SK-N-SH treated with all-trans-retinoic acid at 6 μM for 48 hours (cell line): ENCODE measurements around the gene FNDC3A.

ENCODE experiments used
- ATAC-seq: fragments of 200-7000 bp; cut with Tn5 transposase; 3 replicates; pipeline ENCODE4 v1.9.1; 2020; ENCODE audit warnings: mild to moderate bottlenecking, moderate library complexity
- ARNTL ChIP-seq: fragments of 450-650 bp; formaldehyde crosslinking; IDR thresholded peaks from 2 replicates; pipeline ENCODE4 v1.5.0; 2020; ENCODE audit warnings: low read depth, mild to moderate bottlenecking, moderate library complexity, borderline replicate concordance
- BACH2 ChIP-seq: fragments of 250-450 bp; sonication (Bioruptor Pico); IDR thresholded peaks from 2 replicates; pipeline ENCODE4 v1.9.0; 2021; ENCODE audit warnings: mild to moderate bottlenecking, borderline replicate concordance
- CREB5 ChIP-seq: fragments of 250-450 bp; sonication (Bioruptor Pico); IDR thresholded peaks from 2 replicates; pipeline ENCODE4 v1.5.1; 2020; ENCODE audit warnings: low read depth, mild to moderate bottlenecking, moderate library complexity
- CSDC2 ChIP-seq: fragments of 250-450 bp; sonication (Bioruptor Pico); IDR thresholded peaks from 2 replicates; pipeline ENCODE4 v1.5.0; 2020; ENCODE audit warnings: mild to moderate bottlenecking, moderate library complexity
- ESRRG ChIP-seq: fragments of 250-450 bp; sonication (Bioruptor Pico); IDR thresholded peaks from 2 replicates; pipeline ENCODE4 v1.6.1; 2021; ENCODE audit warnings: mild to moderate bottlenecking
- GLIS3 ChIP-seq: fragments of 250-450 bp; sonication (Bioruptor Pico); IDR thresholded peaks from 2 replicates; pipeline ENCODE4 v1.5.0; 2020; ENCODE audit warnings: mild to moderate bottlenecking, moderate library complexity
- OSR1 ChIP-seq: fragments of 250-450 bp; sonication (Bioruptor Pico); IDR thresholded peaks from 2 replicates; pipeline ENCODE4 v1.8.0; 2022; ENCODE audit warnings: moderate library complexity, mild to moderate bottlenecking, inconsistent platforms
- PPARA ChIP-seq: fragments of 250-450 bp; sonication (Bioruptor Pico); IDR thresholded peaks from 2 replicates; pipeline ENCODE4 v1.5.0; 2020; ENCODE audit warnings: mild to moderate bottlenecking, borderline replicate concordance
- RARB ChIP-seq: fragments of 250-450 bp; sonication (Bioruptor Pico); IDR thresholded peaks from 2 replicates; pipeline ENCODE4 v1.8.0; 2021; ENCODE audit warnings: mild to moderate bottlenecking, moderate library complexity
- SNAI2 ChIP-seq: fragments of 250-450 bp; sonication (Bioruptor Pico); IDR thresholded peaks from 2 replicates; pipeline ENCODE4 v1.5.0; 2020; ENCODE audit warnings: mild to moderate bottlenecking, moderate library complexity
- TCF4 ChIP-seq: fragments of 250-450 bp; sonication (Bioruptor Pico); IDR thresholded peaks from 2 replicates; pipeline ENCODE4 v1.8.0; 2021; ENCODE audit warnings: mild to moderate bottlenecking, moderate library complexity, borderline replicate concordance
- TOX ChIP-seq: fragments of 250-450 bp; sonication (Bioruptor Pico); IDR thresholded peaks from 2 replicates; pipeline ENCODE4 v1.8.0; 2021; ENCODE audit warnings: mild to moderate bottlenecking, moderate library complexity, borderline replicate concordance
- ZC3H10 ChIP-seq: fragments of 250-450 bp; sonication (Bioruptor Pico); IDR thresholded peaks from 2 replicates; pipeline ENCODE4 v1.5.1; 2021; ENCODE audit warnings: mild to moderate bottlenecking, moderate library complexity
- ZFP3 ChIP-seq: fragments of 250-450 bp; sonication (Bioruptor Pico); IDR thresholded peaks from 2 replicates; pipeline ENCODE4 v1.5.0; 2020; ENCODE audit warnings: mild to moderate bottlenecking, moderate library complexity
- ZFP30 ChIP-seq: fragments of 450-650 bp; formaldehyde crosslinking; IDR thresholded peaks from 2 replicates; pipeline ENCODE4 v1.5.0; 2022; ENCODE audit warnings: mild to moderate bottlenecking, moderate library complexity
- ZNF565 ChIP-seq: fragments of 450-650 bp; formaldehyde crosslinking; conservative IDR thresholded peaks from 2 replicates; pipeline ENCODE4 v1.5.0; 2020; ENCODE audit warnings: low read depth, mild to moderate bottlenecking, moderate library complexity
- ZNF70 ChIP-seq: fragments of 450-650 bp; formaldehyde crosslinking; IDR thresholded peaks from 2 replicates; pipeline ENCODE4 v1.5.0; 2020; ENCODE audit warnings: mild to moderate bottlenecking, moderate library complexity
- ZNF8 ChIP-seq: fragments of 450-650 bp; formaldehyde crosslinking; IDR thresholded peaks from 2 replicates; pipeline ENCODE4 v1.5.0; 2020; ENCODE audit warnings: mild to moderate bottlenecking, moderate library complexity
- TF ChIP-seq, protein P1 (sequence below): fragments of 250-450 bp; sonication (Bioruptor Pico); IDR thresholded peaks from 2 replicates; pipeline ENCODE4 v1.8.0; 2021; ENCODE audit warnings: low read depth, mild to moderate bottlenecking, moderate library complexity, borderline replicate concordance
- TF ChIP-seq, protein P2 (sequence below): fragments of 250-450 bp; sonication (Bioruptor Pico); IDR thresholded peaks from 2 replicates; pipeline ENCODE4 v1.8.0; 2020; ENCODE audit warnings: mild to moderate bottlenecking, moderate library complexity, borderline replicate concordance
- TF ChIP-seq, protein P3 (sequence below): fragments of 250-450 bp; sonication (Bioruptor Pico); IDR thresholded peaks from 2 replicates; pipeline ENCODE4 v1.5.0; 2020; ENCODE audit warnings: mild to moderate bottlenecking, moderate library complexity

The FNDC3A gene

GRCh38 chr13:49214917-49215376, 239.2 kb downstream of the FNDC3A start:
- TF ChIP-seq ZFP3 (CRISPR knock-in tag), result no peak
- TF ChIP-seq TCF4, result no peak
- no peak for TF ChIP-seq ZC3H10 (CRISPR knock-in tag)
- no peak for TF ChIP-seq CREB5 (CRISPR knock-in tag)
- no peak for TF ChIP-seq ZNF565 (CRISPR knock-in tag)
- TF ChIP-seq CSDC2 (CRISPR knock-in tag), result no peak
- no peak for TF ChIP-seq RARB (CRISPR knock-in tag)
- no peak for TF ChIP-seq OSR1
- no peak for TF ChIP-seq ESRRG (CRISPR knock-in tag)
- no peak for TF ChIP-seq ZNF8 (CRISPR knock-in tag)
- TF ChIP-seq ARNTL, result no peak
- TF ChIP-seq, protein P1, sequence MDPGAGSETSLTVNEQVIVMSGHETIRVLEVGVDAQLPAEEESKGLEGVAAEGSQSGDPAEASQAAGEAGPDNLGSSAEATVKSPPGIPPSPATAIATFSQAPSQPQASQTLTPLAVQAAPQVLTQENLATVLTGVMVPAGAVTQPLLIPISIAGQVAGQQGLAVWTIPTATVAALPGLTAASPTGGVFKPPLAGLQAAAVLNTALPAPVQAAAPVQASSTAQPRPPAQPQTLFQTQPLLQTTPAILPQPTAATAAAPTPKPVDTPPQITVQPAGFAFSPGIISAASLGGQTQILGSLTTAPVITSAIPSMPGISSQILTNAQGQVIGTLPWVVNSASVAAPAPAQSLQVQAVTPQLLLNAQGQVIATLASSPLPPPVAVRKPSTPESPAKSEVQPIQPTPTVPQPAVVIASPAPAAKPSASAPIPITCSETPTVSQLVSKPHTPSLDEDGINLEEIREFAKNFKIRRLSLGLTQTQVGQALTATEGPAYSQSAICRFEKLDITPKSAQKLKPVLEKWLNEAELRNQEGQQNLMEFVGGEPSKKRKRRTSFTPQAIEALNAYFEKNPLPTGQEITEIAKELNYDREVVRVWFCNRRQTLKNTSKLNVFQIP (CRISPR knock-in tag), result no peak
- TF ChIP-seq ZNF70 (CRISPR knock-in tag), result no peak
- TF ChIP-seq, protein P2, sequence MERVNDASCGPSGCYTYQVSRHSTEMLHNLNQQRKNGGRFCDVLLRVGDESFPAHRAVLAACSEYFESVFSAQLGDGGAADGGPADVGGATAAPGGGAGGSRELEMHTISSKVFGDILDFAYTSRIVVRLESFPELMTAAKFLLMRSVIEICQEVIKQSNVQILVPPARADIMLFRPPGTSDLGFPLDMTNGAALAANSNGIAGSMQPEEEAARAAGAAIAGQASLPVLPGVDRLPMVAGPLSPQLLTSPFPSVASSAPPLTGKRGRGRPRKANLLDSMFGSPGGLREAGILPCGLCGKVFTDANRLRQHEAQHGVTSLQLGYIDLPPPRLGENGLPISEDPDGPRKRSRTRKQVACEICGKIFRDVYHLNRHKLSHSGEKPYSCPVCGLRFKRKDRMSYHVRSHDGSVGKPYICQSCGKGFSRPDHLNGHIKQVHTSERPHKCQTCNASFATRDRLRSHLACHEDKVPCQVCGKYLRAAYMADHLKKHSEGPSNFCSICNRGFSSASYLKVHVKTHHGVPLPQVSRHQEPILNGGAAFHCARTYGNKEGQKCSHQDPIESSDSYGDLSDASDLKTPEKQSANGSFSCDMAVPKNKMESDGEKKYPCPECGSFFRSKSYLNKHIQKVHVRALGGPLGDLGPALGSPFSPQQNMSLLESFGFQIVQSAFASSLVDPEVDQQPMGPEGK, result no peak
- no peak for TF ChIP-seq SNAI2 (CRISPR knock-in tag)
- TF ChIP-seq, protein P3, sequence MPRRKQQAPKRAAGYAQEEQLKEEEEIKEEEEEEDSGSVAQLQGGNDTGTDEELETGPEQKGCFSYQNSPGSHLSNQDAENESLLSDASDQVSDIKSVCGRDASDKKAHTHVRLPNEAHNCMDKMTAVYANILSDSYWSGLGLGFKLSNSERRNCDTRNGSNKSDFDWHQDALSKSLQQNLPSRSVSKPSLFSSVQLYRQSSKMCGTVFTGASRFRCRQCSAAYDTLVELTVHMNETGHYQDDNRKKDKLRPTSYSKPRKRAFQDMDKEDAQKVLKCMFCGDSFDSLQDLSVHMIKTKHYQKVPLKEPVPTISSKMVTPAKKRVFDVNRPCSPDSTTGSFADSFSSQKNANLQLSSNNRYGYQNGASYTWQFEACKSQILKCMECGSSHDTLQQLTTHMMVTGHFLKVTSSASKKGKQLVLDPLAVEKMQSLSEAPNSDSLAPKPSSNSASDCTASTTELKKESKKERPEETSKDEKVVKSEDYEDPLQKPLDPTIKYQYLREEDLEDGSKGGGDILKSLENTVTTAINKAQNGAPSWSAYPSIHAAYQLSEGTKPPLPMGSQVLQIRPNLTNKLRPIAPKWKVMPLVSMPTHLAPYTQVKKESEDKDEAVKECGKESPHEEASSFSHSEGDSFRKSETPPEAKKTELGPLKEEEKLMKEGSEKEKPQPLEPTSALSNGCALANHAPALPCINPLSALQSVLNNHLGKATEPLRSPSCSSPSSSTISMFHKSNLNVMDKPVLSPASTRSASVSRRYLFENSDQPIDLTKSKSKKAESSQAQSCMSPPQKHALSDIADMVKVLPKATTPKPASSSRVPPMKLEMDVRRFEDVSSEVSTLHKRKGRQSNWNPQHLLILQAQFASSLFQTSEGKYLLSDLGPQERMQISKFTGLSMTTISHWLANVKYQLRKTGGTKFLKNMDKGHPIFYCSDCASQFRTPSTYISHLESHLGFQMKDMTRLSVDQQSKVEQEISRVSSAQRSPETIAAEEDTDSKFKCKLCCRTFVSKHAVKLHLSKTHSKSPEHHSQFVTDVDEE (CRISPR knock-in tag), result no peak
- TF ChIP-seq PPARA (CRISPR knock-in tag), result no peak
- no peak for TF ChIP-seq BACH2
- peak; percentile 30 for ATAC-seq

DNA sequence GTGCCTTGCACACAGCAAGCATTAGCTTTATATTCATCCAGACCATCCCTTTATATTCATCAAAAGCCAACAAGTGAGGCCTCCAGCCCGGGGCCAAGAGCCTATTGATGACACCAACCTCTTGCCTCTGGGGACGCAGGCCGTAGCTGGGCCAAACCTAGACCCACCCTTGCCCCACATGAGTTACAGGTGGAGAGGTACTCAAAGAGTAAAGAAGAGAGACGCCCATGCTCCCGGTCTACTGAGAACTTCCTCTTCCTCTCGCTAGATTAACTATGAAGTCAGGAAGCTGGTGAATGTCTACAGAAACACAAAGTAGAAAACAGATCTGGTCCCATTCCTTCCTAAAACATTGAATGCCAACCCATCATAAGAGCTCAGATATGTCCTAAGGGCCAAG, 240.6 kb downstream of the FNDC3A start:
- TF ChIP-seq ZC3H10 (CRISPR knock-in tag) (no peak), ARNTL (no peak), OSR1 (no peak), ZFP30 (CRISPR knock-in tag) (no peak), ESRRG (CRISPR knock-in tag) (no peak), GLIS3 (CRISPR knock-in tag) (no peak), TOX (CRISPR knock-in tag) (no peak), CSDC2 (CRISPR knock-in tag) (no peak), SNAI2 (CRISPR knock-in tag) (no peak), PPARA (CRISPR knock-in tag) (no peak), ZFP3 (CRISPR knock-in tag) (no peak), ZNF8 (CRISPR knock-in tag) (no peak), CREB5 (CRISPR knock-in tag) (no peak)
- TF ChIP-seq, protein P2, result no peak
- TF ChIP-seq, all 23 proteins: peak for 0
- ATAC-seq, result no peak
